ENCODE measurements around the gene CDK2AP2. TPM values are rescaled to one million over a fixed set of nuclear protein-coding genes. Genes with fewer than 3 reads are reported as not detected.

The CDK2AP2 gene
- total and polyA plus RNA-seq, 9 of the 15 experiments (the other 6 are each of a cell fraction or from before 2014, with no cell fraction given) = 4.4 to 47.4 (median 21.7) TPM

DNA sequence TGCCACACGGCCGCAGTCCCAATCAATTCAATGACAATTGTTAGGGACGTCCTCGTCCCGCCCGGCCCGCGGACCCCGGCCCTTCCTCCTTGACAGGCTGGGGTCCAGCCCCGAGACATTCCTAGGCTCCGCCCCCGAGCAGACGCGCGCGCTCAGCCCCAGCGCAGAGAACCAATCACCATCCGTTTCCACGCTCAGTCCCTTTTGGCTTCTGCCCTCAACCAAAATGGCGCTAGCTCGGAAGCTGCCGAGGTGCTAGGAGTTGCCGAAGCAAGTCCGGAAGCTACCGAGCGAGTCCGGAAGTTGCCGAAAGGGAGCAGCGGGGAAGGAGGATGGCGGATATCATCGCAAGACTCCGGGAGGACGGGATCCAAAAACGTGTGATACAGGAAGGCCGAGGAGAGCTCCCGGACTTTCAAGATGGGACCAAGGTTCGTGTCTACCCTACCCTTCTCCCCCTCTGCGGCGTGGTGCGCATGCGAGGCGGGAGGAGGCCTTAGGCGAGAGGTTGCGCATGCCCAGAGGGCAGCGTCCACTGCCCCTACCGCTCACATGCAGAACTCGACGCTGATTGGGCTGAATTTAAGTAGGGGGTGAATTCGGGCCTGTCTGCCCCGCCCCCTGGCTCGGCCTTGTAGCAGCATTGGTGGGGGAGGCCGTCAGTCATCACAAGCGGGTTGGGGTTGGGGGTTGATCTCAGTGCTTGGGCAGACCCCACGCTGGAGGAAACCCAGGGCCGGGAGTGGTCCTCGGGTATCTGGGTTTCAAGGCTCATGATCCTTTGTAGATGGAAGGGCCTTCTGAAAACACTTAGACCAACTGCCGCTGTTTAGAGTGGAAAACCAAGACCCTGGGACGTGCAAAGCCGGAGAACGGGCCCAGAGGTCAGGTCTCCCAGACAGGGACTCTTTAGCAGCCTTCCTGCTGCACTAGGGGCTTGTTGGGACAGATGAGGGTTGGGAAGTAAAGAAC is 24.8 kb downstream of the CDK2AP2 start, which contains the start of gene AIP (continued):
- no peak for TF ChIP-seq ZNF75A (CRISPR knock-in tag; IDR thresholded peaks at IDR 0.05)
- TF ChIP-seq CBX3 (IDR thresholded peaks at IDR 0.05; ENCODE audit: borderline replicate concordance in 1 of 2, low read length in 2 of 2) = peak in 1 of 2 experiments; percentile 100; a peak in 2 of 3 replicates
- TF ChIP-seq BRD4 (IDR thresholded peaks at IDR 0.05) = no peak
- no peak for TF ChIP-seq RHOXF2B (CRISPR knock-in tag; conservative IDR thresholded peaks at IDR 0.05)
- no peak for TF ChIP-seq HNRNPL (IDR thresholded peaks at IDR 0.05; ENCODE audit: low read depth, low read length)
- TF ChIP-seq POLR2AphosphoS5 (IDR thresholded peaks at IDR 0.05; ENCODE audit: control insufficient read depth, insufficient read depth, low read depth, low read length) = peak; percentile 50; the same call in 1 of the 2 replicates
- TF ChIP-seq ESRRA (IDR thresholded peaks at IDR 0.05; ENCODE audit: borderline replicate concordance, low read depth) = no peak
- TF ChIP-seq, protein P1, sequence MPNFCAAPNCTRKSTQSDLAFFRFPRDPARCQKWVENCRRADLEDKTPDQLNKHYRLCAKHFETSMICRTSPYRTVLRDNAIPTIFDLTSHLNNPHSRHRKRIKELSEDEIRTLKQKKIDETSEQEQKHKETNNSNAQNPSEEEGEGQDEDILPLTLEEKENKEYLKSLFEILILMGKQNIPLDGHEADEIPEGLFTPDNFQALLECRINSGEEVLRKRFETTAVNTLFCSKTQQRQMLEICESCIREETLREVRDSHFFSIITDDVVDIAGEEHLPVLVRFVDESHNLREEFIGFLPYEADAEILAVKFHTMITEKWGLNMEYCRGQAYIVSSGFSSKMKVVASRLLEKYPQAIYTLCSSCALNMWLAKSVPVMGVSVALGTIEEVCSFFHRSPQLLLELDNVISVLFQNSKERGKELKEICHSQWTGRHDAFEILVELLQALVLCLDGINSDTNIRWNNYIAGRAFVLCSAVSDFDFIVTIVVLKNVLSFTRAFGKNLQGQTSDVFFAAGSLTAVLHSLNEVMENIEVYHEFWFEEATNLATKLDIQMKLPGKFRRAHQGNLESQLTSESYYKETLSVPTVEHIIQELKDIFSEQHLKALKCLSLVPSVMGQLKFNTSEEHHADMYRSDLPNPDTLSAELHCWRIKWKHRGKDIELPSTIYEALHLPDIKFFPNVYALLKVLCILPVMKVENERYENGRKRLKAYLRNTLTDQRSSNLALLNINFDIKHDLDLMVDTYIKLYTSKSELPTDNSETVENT (CRISPR knock-in tag; IDR thresholded peaks at IDR 0.05) = no peak
- TF ChIP-seq HNRNPH1 (optimal IDR thresholded peaks at IDR 0.05; ENCODE audit: low read depth, low read length) = no peak
- no peak for TF ChIP-seq ZNF165 (CRISPR knock-in tag; IDR thresholded peaks at IDR 0.05; ENCODE audit: borderline replicate concordance)
- TF ChIP-seq ADNP (tag; IDR thresholded peaks at IDR 0.05) = no peak
- TF ChIP-seq ZNF57 (CRISPR knock-in tag; IDR thresholded peaks at IDR 0.05) = no peak
- TF ChIP-seq ZNF699 (CRISPR knock-in tag; IDR thresholded peaks at IDR 0.05; ENCODE audit: insufficient replicate concordance) = no peak
- TF ChIP-seq CBFA2T3 (IDR thresholded peaks at IDR 0.05) = no peak
- TF ChIP-seq XRCC3 (IDR thresholded peaks at IDR 0.05) = no peak
- 0 out of 2 replicates have a peak, but pooled peaks have one; percentile 66 for TF ChIP-seq KLF13 (tag; IDR thresholded peaks at IDR 0.05; ENCODE audit: borderline replicate concordance, low read depth)
- no peak for TF ChIP-seq BCL6 (CRISPR knock-in tag; IDR thresholded peaks at IDR 0.05)
- TF ChIP-seq ATF1 (CRISPR knock-in tag; IDR thresholded peaks at IDR 0.05) = 0 out of 2 replicates have a peak, but pooled peaks have one; percentile 22
- peak; percentile 87 for TF ChIP-seq ATF1 (tag; IDR thresholded peaks at IDR 0.05)
- no peak for TF ChIP-seq EWSR1 (IDR thresholded peaks at IDR 0.05; ENCODE audit: borderline replicate concordance, low read depth, partially characterized antibody)
- TF ChIP-seq, protein P2, sequence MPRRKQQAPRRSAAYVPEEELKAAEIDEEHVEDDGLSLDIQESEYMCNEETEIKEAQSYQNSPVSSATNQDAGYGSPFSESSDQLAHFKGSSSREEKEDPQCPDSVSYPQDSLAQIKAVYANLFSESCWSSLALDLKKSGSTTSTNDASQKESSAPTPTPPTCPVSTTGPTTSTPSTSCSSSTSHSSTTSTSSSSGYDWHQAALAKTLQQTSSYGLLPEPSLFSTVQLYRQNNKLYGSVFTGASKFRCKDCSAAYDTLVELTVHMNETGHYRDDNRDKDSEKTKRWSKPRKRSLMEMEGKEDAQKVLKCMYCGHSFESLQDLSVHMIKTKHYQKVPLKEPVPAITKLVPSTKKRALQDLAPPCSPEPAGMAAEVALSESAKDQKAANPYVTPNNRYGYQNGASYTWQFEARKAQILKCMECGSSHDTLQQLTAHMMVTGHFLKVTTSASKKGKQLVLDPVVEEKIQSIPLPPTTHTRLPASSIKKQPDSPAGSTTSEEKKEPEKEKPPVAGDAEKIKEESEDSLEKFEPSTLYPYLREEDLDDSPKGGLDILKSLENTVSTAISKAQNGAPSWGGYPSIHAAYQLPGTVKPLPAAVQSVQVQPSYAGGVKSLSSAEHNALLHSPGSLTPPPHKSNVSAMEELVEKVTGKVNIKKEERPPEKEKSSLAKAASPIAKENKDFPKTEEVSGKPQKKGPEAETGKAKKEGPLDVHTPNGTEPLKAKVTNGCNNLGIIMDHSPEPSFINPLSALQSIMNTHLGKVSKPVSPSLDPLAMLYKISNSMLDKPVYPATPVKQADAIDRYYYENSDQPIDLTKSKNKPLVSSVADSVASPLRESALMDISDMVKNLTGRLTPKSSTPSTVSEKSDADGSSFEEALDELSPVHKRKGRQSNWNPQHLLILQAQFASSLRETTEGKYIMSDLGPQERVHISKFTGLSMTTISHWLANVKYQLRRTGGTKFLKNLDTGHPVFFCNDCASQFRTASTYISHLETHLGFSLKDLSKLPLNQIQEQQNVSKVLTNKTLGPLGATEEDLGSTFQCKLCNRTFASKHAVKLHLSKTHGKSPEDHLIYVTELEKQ (CRISPR knock-in tag; IDR thresholded peaks at IDR 0.05) = no peak
- peak; percentile 78 for TF ChIP-seq CEBPG (CRISPR knock-in tag; IDR thresholded peaks at IDR 0.05)
- TF ChIP-seq CEBPG (tag; conservative IDR thresholded peaks at IDR 0.05 in 1 of 2, IDR thresholded peaks at IDR 0.05 in 1 of 2) = no peak
- TF ChIP-seq ZNF76 (CRISPR knock-in tag; IDR thresholded peaks at IDR 0.05; ENCODE audit: borderline replicate concordance) = peak; percentile 7; the same call in 1 of the 2 replicates
